PC-9 (cell line): ENCODE results near the gene ALK. TPM values are rescaled to one million over a fixed set of nuclear protein-coding genes. Genes with fewer than 3 reads are reported as not detected.

Experiments
- BruUV-seq: library from RNA; stranded (reverse); fragments of 400-500 nt; replicated peaks from 2 replicates; lab custom pipeline; 2021; lab: Mats Ljungman, UMichigan
- CTCF ChIA-PET: fragments of 300-600 bp; sonication (Branson Sonifier 250); formaldehyde crosslinking; loops from one replicate; lab custom pipeline; 2022; ENCODE audit warnings: antibody characterized with exemption; lab: Charles Lee
- POLR2A ChIA-PET: fragments of 300-600 bp; sonication (Branson Sonifier 250); formaldehyde crosslinking; loops from one replicate; lab custom pipeline; 2022; ENCODE audit warnings: antibody characterized with exemption; ENCODE audit not compliant: unreplicated experiment; lab: Charles Lee
- DNase-seq, 2 experiments: peaks; one replicate each; pipeline versions ENCODE4 v3.0.0 to v3.0.0-alpha.2; 2015 to 2022; ENCODE audit warnings: mixed read lengths in 1 of 2
- H2AFZ ChIP-seq: fragments of 200-600 bp; sonication (generic); 2 replicates; pipeline ENCODE4 v1.8.1; 2017; ENCODE audit warnings: antibody characterized with exemption
- H3F3A ChIP-seq: fragments of 200-600 bp; sonication (generic); 2 replicates; pipeline ENCODE4 v1.8.1; 2017; ENCODE audit warnings: antibody characterized with exemption, mild to moderate bottlenecking, low read depth; ENCODE audit not compliant: insufficient read depth
- H3K27ac ChIP-seq: fragments of 200-600 bp; sonication (generic); 2 replicates; pipeline ENCODE4 v1.6.1; 2016; ENCODE audit warnings: mixed run types
- H3K27me3 ChIP-seq: fragments of 200-600 bp; sonication (generic); 2 replicates; pipeline ENCODE4 v1.6.1; 2016; ENCODE audit warnings: low read depth, mixed run types; ENCODE audit not compliant: insufficient read depth
- H3K36me3 ChIP-seq: fragments of 200-600 bp; sonication (generic); 2 replicates; pipeline ENCODE4 v1.6.1; 2016; ENCODE audit warnings: low read depth, mixed run types
- H3K4me1 ChIP-seq: fragments of 200-600 bp; sonication (generic); replicated peaks from 2 replicates; pipeline ENCODE4 v1.6.1; 2016; ENCODE audit warnings: mixed run types; ENCODE audit not compliant: insufficient read depth
- H3K4me2 ChIP-seq: fragments of 200-600 bp; sonication (generic); 2 replicates; pipeline ENCODE4 v1.6.1; 2017; ENCODE audit warnings: mixed run types
- H3K4me3 ChIP-seq: fragments of 200-600 bp; sonication (generic); 2 replicates; pipeline ENCODE4 v1.6.1; 2016; ENCODE audit warnings: mixed run types
- H3K79me2 ChIP-seq: fragments of 200-600 bp; sonication (generic); 2 replicates; pipeline ENCODE4 v1.6.1; 2017; ENCODE audit warnings: low read depth, mixed run types
- H3K9me2 ChIP-seq: fragments of 200-600 bp; sonication (generic); 2 replicates; pipeline ENCODE4 v1.8.1; 2017; ENCODE audit warnings: mild to moderate bottlenecking; ENCODE audit not compliant: insufficient read depth
- H3K9me3 ChIP-seq: fragments of 200-600 bp; sonication (generic); 2 replicates; pipeline ENCODE4 v1.8.1; 2016; ENCODE audit warnings: low read depth; ENCODE audit not compliant: insufficient read depth
- H4K20me1 ChIP-seq: fragments of 200-600 bp; sonication (generic); 2 replicates; pipeline ENCODE4 v1.8.1; 2017; ENCODE audit not compliant: insufficient read depth
- CTCF ChIP-seq: fragments of 200-600 bp; sonication (generic); conservative IDR thresholded peaks from 2 replicates; pipeline ENCODE4 v1.6.1; 2017; ENCODE audit warnings: mixed run types, antibody characterized with exemption, mild to moderate bottlenecking, moderate library complexity
- EZH2 ChIP-seq: fragments of 200-600 bp; sonication (generic); IDR thresholded peaks from 2 replicates; pipeline ENCODE4 v1.8.0; 2017; ENCODE audit warnings: antibody characterized with exemption, low read depth
- intact Hi-C: fragments of 100-400 bp; cut with micrococcal nuclease; formaldehyde crosslinking; loops from one replicate; pipeline ENCODE4 v1.10.0; 2022; ENCODE audit not compliant: unreplicated experiment
- total RNA-seq: library from RNA; stranded (reverse); gene quantifications from 2 replicates; pipeline ENCODE4 v1.2.3, GENCODE V29; 2021

The ALK gene
- total RNA-seq, 1 experiment from 2014 or later: not detected

- Histone ChIP-seq H3F3A (peaks cover 19% of the 10 kb centered on the region), H3K4me3 (no peak overlapping the region), H3K9me2 (no peaks in the 10 kb centered on the region), H2AFZ (no peak overlapping the region), H3K4me2 (no peak overlapping the region), H3K36me3 (0 out of 2 replicates have a peak, but pooled peaks cover 4% of the 10 kb centered on the region), H3K79me2 (no peaks in the 10 kb centered on the region), H3K9me3 (no peaks in the 10 kb centered on the region), H3K27me3 (no peaks in the 10 kb centered on the region), H3K4me1 (no peaks in the 10 kb centered on the region), H3K27ac (no peak overlapping the region), H4K20me1 (no peaks in the 10 kb centered on the region)
- CTCF ChIA-PET: no interaction called here
- no peak for DNase-seq
- POLR2A ChIA-PET: no interaction called here
- TF ChIP-seq CTCF: no peak
- TF ChIP-seq EZH2: no peak
- intact Hi-C loops: no loop called here
- no TSS peak for BruUV-seq
Observed at GRCh38 chr2:29192526-29192925, 728.9 kb downstream of the ALK start.

- BruUV-seq: no TSS peak
- ChIA-PET POLR2A (no interaction called here), CTCF (no interaction called here)
- H3F3A ChIP-seq: peaks cover 19% of the 10 kb centered on the region
- H4K20me1 ChIP-seq: no peaks in the 10 kb centered on the region
- H2AFZ ChIP-seq: no peak overlapping the region
- H3K4me2 ChIP-seq: no peak overlapping the region
- H3K9me2 ChIP-seq: no peaks in the 10 kb centered on the region
- H3K27me3 ChIP-seq: no peaks in the 10 kb centered on the region
- H3K27ac ChIP-seq: no peak overlapping the region
- peaks cover 10% of the 10 kb centered on the region; the same call in 1 of the 2 replicates for H3K36me3 ChIP-seq
- no peak overlapping the region for H3K4me3 ChIP-seq
- no peaks in the 10 kb centered on the region for H3K79me2 ChIP-seq
- H3K9me3 ChIP-seq: no peaks in the 10 kb centered on the region
- TF ChIP-seq CTCF (no peak), EZH2 (no peak)
- intact Hi-C loops: no loop called here
- no peaks in the 10 kb centered on the region for H3K4me1 ChIP-seq
- DNase-seq: no peak
Observed at GRCh38 chr2:29191817-29192216, 729.6 kb downstream of the ALK start.

- H3K36me3 ChIP-seq: peaks cover 26% of the 10 kb centered on the region
- H3K9me3 ChIP-seq: no peaks in the 10 kb centered on the region
- no peak overlapping the region for H3K4me3 ChIP-seq
- 0 out of 2 replicates have a peak, but pooled peaks cover 3% of the 10 kb centered on the region for H3F3A ChIP-seq
- H2AFZ ChIP-seq: no peak overlapping the region
- no peak overlapping the region for H3K4me2 ChIP-seq
- ChIA-PET POLR2A (no interaction called here), CTCF (no interaction called here)
- BruUV-seq: no TSS peak
- H3K9me2 ChIP-seq: no peaks in the 10 kb centered on the region
- no peaks in the 10 kb centered on the region for H3K79me2 ChIP-seq
- no peaks in the 10 kb centered on the region for H3K4me1 ChIP-seq
- H3K27ac ChIP-seq: no peak overlapping the region
- no peak for TF ChIP-seq EZH2
- no peak for TF ChIP-seq CTCF
- H4K20me1 ChIP-seq: no peaks in the 10 kb centered on the region
- no peaks in the 10 kb centered on the region for H3K27me3 ChIP-seq
- DNase-seq: no peak
- intact Hi-C loops: no loop called here
Observed at GRCh38 chr2:29189052-29189451, 732.3 kb downstream of the ALK start.
